Chondrocyte (in vitro differentiated cells): Measurements from ENCODE around the gene RAB8B. TPM values are rescaled to one million over a fixed set of nuclear protein-coding genes. Genes with fewer than 3 reads are reported as not detected.

ENCODE experiments used
- DNase-seq: peaks from one replicate; pipeline ENCODE4 v3.0.0; 2021; ENCODE audit warnings: mixed read lengths, low spot score
- H3K27ac Mint-ChIP-seq: one replicate; pipeline ENCODE4 v1.8.0; 2021; ENCODE audit warnings: mild to moderate bottlenecking, moderate library complexity, mixed read lengths; ENCODE audit not compliant: unreplicated experiment
- H3K27me3 Mint-ChIP-seq: 2 replicates; pipeline ENCODE4 v1.8.0; 2021; ENCODE audit warnings: low read depth, mixed read lengths
- H3K36me3 Mint-ChIP-seq: 2 replicates; pipeline ENCODE4 v1.8.0; 2021; ENCODE audit warnings: low read depth, mixed read lengths
- H3K4me1 Mint-ChIP-seq: 2 replicates; pipeline ENCODE4 v1.8.0; 2021; ENCODE audit warnings: low read depth, mild to moderate bottlenecking, mixed read lengths
- H3K4me3 Mint-ChIP-seq: one replicate; pipeline ENCODE4 v1.8.0; 2021; ENCODE audit warnings: mild to moderate bottlenecking, moderate library complexity, mixed read lengths; ENCODE audit not compliant: unreplicated experiment
- H3K9me3 Mint-ChIP-seq: 2 replicates; pipeline ENCODE4 v1.8.0; 2021; ENCODE audit warnings: low read depth, mixed read lengths
- total RNA-seq: library from RNA; stranded (reverse); gene quantifications from 3 replicates; pipeline ENCODE4 v1.2.1, GENCODE V29; 2021
- TF ChIP-seq, protein P1 (sequence below): fragments of 200-600 bp; sonication (generic); IDR thresholded peaks from 2 replicates; pipeline ENCODE4 v1.5.0; 2021; ENCODE audit warnings: antibody characterized with exemption, mild to moderate bottlenecking, moderate library complexity

Gene RAB8B
- total RNA-seq, 1 donor from 2014 or later = 34.8 TPM

DNA sequence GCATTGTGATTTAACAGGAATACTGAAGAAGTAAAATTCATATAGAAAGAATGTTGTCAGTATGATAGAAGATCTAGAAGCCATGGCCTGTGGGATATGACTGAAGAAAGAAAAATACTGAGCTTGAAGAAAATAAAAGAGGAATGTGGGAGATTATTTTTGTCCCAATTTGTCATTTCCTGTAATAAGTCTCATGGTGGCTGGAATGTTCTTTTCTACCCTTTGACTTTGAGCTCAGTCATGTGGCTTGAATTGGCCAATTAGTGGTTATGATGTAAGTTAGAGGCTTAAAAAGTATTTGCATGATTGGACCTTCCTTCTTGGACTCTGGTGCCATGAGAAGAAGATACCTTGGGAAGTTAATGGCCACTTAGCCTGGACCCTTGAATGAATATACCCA is 102.1 kb downstream of the RAB8B start:
- Mint-ChIP-seq H3K27me3 (no peaks in the 10 kb centered on the region), H3K4me1 (peaks cover 47% of the 10 kb centered on the region), H3K9me3 (peaks cover 2% of the 10 kb centered on the region), H3K4me3 (peak overlapping the region; percentile 44), H3K36me3 (peaks cover 10% of the 10 kb centered on the region), H3K27ac (peak overlapping the region; percentile 99)
- TF ChIP-seq, protein P1, sequence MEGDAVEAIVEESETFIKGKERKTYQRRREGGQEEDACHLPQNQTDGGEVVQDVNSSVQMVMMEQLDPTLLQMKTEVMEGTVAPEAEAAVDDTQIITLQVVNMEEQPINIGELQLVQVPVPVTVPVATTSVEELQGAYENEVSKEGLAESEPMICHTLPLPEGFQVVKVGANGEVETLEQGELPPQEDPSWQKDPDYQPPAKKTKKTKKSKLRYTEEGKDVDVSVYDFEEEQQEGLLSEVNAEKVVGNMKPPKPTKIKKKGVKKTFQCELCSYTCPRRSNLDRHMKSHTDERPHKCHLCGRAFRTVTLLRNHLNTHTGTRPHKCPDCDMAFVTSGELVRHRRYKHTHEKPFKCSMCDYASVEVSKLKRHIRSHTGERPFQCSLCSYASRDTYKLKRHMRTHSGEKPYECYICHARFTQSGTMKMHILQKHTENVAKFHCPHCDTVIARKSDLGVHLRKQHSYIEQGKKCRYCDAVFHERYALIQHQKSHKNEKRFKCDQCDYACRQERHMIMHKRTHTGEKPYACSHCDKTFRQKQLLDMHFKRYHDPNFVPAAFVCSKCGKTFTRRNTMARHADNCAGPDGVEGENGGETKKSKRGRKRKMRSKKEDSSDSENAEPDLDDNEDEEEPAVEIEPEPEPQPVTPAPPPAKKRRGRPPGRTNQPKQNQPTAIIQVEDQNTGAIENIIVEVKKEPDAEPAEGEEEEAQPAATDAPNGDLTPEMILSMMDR = no peak
- no peak for DNase-seq

DNA sequence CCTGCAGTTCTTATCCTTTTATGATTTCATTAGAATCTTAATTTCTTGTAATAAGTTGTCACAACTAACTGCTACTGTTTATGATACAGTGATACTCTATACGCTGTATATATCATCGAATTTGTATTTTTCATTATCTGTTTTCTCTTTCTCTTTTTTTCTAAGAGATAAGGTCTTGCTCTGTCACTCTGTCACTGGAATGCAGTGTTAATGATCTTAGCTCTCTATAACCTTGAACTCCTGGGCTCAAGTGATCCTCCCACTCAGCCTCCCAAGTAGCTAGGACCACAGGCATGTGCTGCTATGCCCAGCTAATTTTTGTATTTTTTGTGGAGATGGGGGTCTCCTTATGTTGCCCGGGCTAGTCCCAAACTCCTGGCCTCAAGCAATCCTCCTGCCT is 102.8 kb downstream of the RAB8B start:
- H3K36me3 Mint-ChIP-seq = peaks cover 12% of the 10 kb centered on the region
- TF ChIP-seq, protein P1 = no peak
- H3K27ac Mint-ChIP-seq = peak overlapping the region; percentile 99
- no peaks in the 10 kb centered on the region for H3K27me3 Mint-ChIP-seq
- peaks cover 41% of the 10 kb centered on the region for H3K4me1 Mint-ChIP-seq
- no peak for DNase-seq
- peaks cover 2% of the 10 kb centered on the region for H3K9me3 Mint-ChIP-seq
- H3K4me3 Mint-ChIP-seq = no peak overlapping the region

DNA sequence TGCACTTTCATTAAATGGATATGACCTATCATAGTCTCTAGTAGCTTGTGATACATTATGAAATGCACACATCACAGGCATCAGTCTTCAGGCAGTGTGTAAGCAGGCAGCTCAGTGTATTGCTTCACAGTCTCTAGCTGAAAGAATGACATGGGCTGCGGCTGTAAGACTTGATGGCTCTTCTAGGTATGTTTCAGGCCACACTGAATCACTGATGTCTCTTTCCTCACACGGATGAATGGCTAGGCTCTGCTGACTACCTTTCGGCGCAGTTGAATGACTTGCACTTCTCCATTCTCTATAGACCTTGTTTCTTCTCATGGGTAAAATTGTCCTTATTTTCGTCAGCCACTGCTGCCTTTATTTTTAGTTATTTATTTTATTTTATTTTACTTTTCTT is 103.4 kb downstream of the RAB8B start:
- Mint-ChIP-seq H3K27me3 (no peaks in the 10 kb centered on the region), H3K4me1 (peaks cover 39% of the 10 kb centered on the region), H3K4me3 (no peak overlapping the region), H3K27ac (peak overlapping the region; percentile 99), H3K36me3 (peaks cover 12% of the 10 kb centered on the region), H3K9me3 (peaks cover 2% of the 10 kb centered on the region)
- DNase-seq = no peak
- TF ChIP-seq, protein P1 = no peak

GRCh38 chr15:63294359-63294758 is 105.0 kb downstream of the RAB8B start:
- Mint-ChIP-seq H3K36me3 (peaks cover 19% of the 10 kb centered on the region), H3K4me3 (no peak overlapping the region)

GRCh38 chr15:63295341-63295740 is 105.9 kb downstream of the RAB8B start:
- no peak for DNase-seq
- H3K27me3 Mint-ChIP-seq = no peaks in the 10 kb centered on the region
- H3K4me3 Mint-ChIP-seq = no peak overlapping the region
- peaks cover 29% of the 10 kb centered on the region for H3K4me1 Mint-ChIP-seq
- TF ChIP-seq, protein P1 = no peak
- H3K27ac Mint-ChIP-seq = no peak overlapping the region
- H3K9me3 Mint-ChIP-seq = peaks cover 2% of the 10 kb centered on the region
- H3K36me3 Mint-ChIP-seq = peaks cover 24% of the 10 kb centered on the region

More at GRCh38 chr15:63294359-63294758, 105.0 kb downstream of the RAB8B start:
- TF ChIP-seq, protein P1 = no peak
- Mint-ChIP-seq H3K9me3 (peaks cover 2% of the 10 kb centered on the region), H3K27me3 (no peaks in the 10 kb centered on the region), H3K4me1 (peaks cover 32% of the 10 kb centered on the region), H3K27ac (peak overlapping the region; percentile 27)
- no peak for DNase-seq
